Upper lobe of left lung (tissue), 4 donors: ENCODE data around the gene MYL6.

Source experiments
- CTCF ChIP-seq, 6 experiments: fragments of 450-650 bp in 4 of 6; fragments of 200-600 bp in 2 of 6; sonication (generic) in 2 of 6; IDR thresholded peaks; one replicate each; pipeline ENCODE4 v1.5.1; 2016 to 2019; ENCODE audit warnings: antibody characterized with exemption in 6 of 6
- POLR2AphosphoS5 ChIP-seq, 2 donors: sonication (generic); formaldehyde crosslinking; IDR thresholded peaks; one replicate each; pipeline ENCODE4 v1.5.1; 2017; ENCODE audit warnings: antibody characterized with exemption in 2 of 2

- TF ChIP-seq CTCF (IDR thresholded peaks at IDR 0.05), result no peak
- TF ChIP-seq POLR2AphosphoS5 (IDR thresholded peaks at IDR 0.05), result no peak
Measured at GRCh38 chr12:56198836-56199235, 40.7 kb downstream of the MYL6 start.
